OCI-LY3 (cell line): ENCODE measurements around the gene MTHFD1L.
"Not testable (repeated sequence)": the region's sequence is repeated elsewhere in the genome, so short reads cannot be mapped to it uniquely, and the experiment has no call there.

Source experiments
- H2AFZ ChIP-seq: fragments of 200-600, 300-600 bp; shearing (Covaris generic); 2 replicates; pipeline ENCODE4 v1.6.0; 2014; ENCODE audit warnings: antibody characterized with exemption, low read depth, low read length
- H3K27ac ChIP-seq: fragments of 200-600, 300-600 bp; sonication (generic); 2 replicates; pipeline ENCODE4 v1.5.1; 2014; ENCODE audit warnings: mild to moderate bottlenecking, low read length, moderate library complexity, mixed read lengths
- H3K27me3 ChIP-seq: fragments of 200-600, 300-600 bp; sonication (generic); 2 replicates; pipeline ENCODE4 v1.6.1; 2014; ENCODE audit warnings: low read depth, low read length, mixed read lengths
- H3K36me3 ChIP-seq: fragments of 200-600, 300-600 bp; sonication (generic); replicated peaks from 2 replicates; pipeline ENCODE3; 2014; ENCODE audit warnings: low read depth, low read length, mixed read lengths
- H3K4me1 ChIP-seq: fragments of 300-600, 200-600 bp; sonication (generic); 2 replicates; pipeline ENCODE4 v1.6.1; 2014; ENCODE audit warnings: low read length, mixed read lengths
- H3K4me2 ChIP-seq: fragments of 200-600, 300-600 bp; sonication (generic); 2 replicates; pipeline ENCODE4 v1.6.1; 2014; ENCODE audit warnings: low read length, mixed read lengths
- H3K4me3 ChIP-seq: fragments of 300-600, 200-600 bp; sonication (generic); 2 replicates; pipeline ENCODE4 v1.5.1; 2014; ENCODE audit warnings: antibody characterized with exemption, mild to moderate bottlenecking, low read length, moderate library complexity
- H3K79me2 ChIP-seq: fragments of 300-600, 200-600 bp; shearing (Covaris generic); 2 replicates; pipeline ENCODE4 v1.6.1; 2014; ENCODE audit warnings: mild to moderate bottlenecking, low read length, mixed read lengths
- H3K9ac ChIP-seq: fragments of 300-600, 200-600 bp; shearing (Covaris generic); 2 replicates; pipeline ENCODE4 v1.6.0; 2014; ENCODE audit warnings: mild to moderate bottlenecking, low read length, moderate library complexity
- H3K9me3 ChIP-seq: fragments of 200-600, 300-600 bp; shearing (Covaris generic); 2 replicates; pipeline ENCODE4 v1.6.1; 2014; ENCODE audit warnings: low read length, mixed read lengths; ENCODE audit not compliant: insufficient read depth
- H4K20me1 ChIP-seq: fragments of 200-600, 300-600 bp; sonication (generic); 2 replicates; pipeline ENCODE4 v1.6.1; 2016; ENCODE audit warnings: low read length, mixed read lengths; ENCODE audit not compliant: insufficient read depth
- CTCF ChIP-seq: fragments of 200-600, 300-600 bp; sonication (generic); IDR thresholded peaks from 2 replicates; pipeline ENCODE4 v1.5.1; 2014; ENCODE audit warnings: antibody characterized with exemption, low read length, low read depth
- EZH2phosphoT487 ChIP-seq: fragments of 200-600 bp; shearing (Covaris generic); IDR thresholded peaks from 2 replicates; pipeline ENCODE4 v1.6.1; 2018; ENCODE audit warnings: antibody characterized with exemption, mixed run types, low read depth

The MTHFD1L gene

GRCh38 chr6:151082079-151082478 lies 216.6 kb downstream of the MTHFD1L start:
- H3K27ac ChIP-seq: no peak overlapping the region
- no peaks in the 10 kb centered on the region for H3K36me3 ChIP-seq

GRCh38 chr6:151084275-151084674 lies 218.8 kb downstream of the MTHFD1L start:
- no peak overlapping the region for H3K27ac ChIP-seq
- no peaks in the 10 kb centered on the region for H3K36me3 ChIP-seq
- no peaks in the 10 kb centered on the region for H3K9me3 ChIP-seq
- no peaks in the 10 kb centered on the region for H3K27me3 ChIP-seq
- no peaks in the 10 kb centered on the region for H3K4me1 ChIP-seq
- TF ChIP-seq EZH2phosphoT487: no peak
- no peak for TF ChIP-seq CTCF
- no peaks in the 10 kb centered on the region for H4K20me1 ChIP-seq
- H2AFZ ChIP-seq: no peak overlapping the region
- no peak overlapping the region for H3K4me2 ChIP-seq
- no peaks in the 10 kb centered on the region for H3K79me2 ChIP-seq
- no peak overlapping the region for H3K4me3 ChIP-seq
- no peak overlapping the region for H3K9ac ChIP-seq

More at GRCh38 chr6:151082079-151082478, 216.6 kb downstream of the MTHFD1L start:
- Histone ChIP-seq H3K4me2 (no peak overlapping the region), H3K9me3 (no peaks in the 10 kb centered on the region), H3K4me1 (no peaks in the 10 kb centered on the region), H3K27me3 (no peaks in the 10 kb centered on the region), H4K20me1 (no peaks in the 10 kb centered on the region), H3K79me2 (no peaks in the 10 kb centered on the region), H3K9ac (no peak overlapping the region), H2AFZ (no peak overlapping the region), H3K4me3 (no peak overlapping the region)
- TF ChIP-seq CTCF (no peak), EZH2phosphoT487 (no peak)

GRCh38 chr6:151087055-151087454 lies 221.6 kb downstream of the MTHFD1L start:
- not testable (repeated sequence) for H3K9me3 ChIP-seq, H4K20me1 ChIP-seq, H3K9ac ChIP-seq, H3K4me1 ChIP-seq, H3K4me3 ChIP-seq, H3K4me2 ChIP-seq, H3K79me2 ChIP-seq, H3K27me3 ChIP-seq, H2AFZ ChIP-seq, H3K36me3 ChIP-seq, H3K27ac ChIP-seq

- Histone ChIP-seq H4K20me1 (no peaks in the 10 kb centered on the region), H3K4me3 (no peak overlapping the region), H3K9me3 (no peaks in the 10 kb centered on the region), H3K9ac (no peak overlapping the region), H3K79me2 (no peaks in the 10 kb centered on the region), H3K4me1 (no peaks in the 10 kb centered on the region), H3K4me2 (no peak overlapping the region), H3K27me3 (no peaks in the 10 kb centered on the region), H3K27ac (no peak overlapping the region), H2AFZ (no peak overlapping the region), H3K36me3 (peaks cover 3% of the 10 kb centered on the region)
- TF ChIP-seq CTCF: no peak
- no peak for TF ChIP-seq EZH2phosphoT487
These were observed 222.5 kb downstream of the MTHFD1L start for GRCh38 chr6:151087861-151088598.
